H1 (cell line): ENCODE measurements around the gene CWC27. TPM values are rescaled to one million over a fixed set of nuclear protein-coding genes. Genes with fewer than 3 reads are reported as not detected.

Experiments
- CEBPB ChIP-seq: IDR thresholded peaks from 2 replicates; pipeline ENCODE4 v1.6.1; 2012; ENCODE audit warnings: low read depth, low read length
- EP300 ChIP-seq, 2 experiments: IDR thresholded peaks; 1 replicate in 1 of 2; 2 replicates in 1 of 2; pipeline ENCODE4 v1.6.1; 2011 to 2012; ENCODE audit warnings: low read depth in 2 of 2, low read length in 2 of 2, mild to moderate bottlenecking in 2 of 2, borderline replicate concordance in 1 of 2, inconsistent platforms in 1 of 2, moderate library complexity in 1 of 2
- HDAC6 ChIP-seq: IDR thresholded peaks from one replicate; pipeline ENCODE4 v1.7.1; 2012; ENCODE audit warnings: low read depth, mild to moderate bottlenecking, inconsistent platforms, low read length, moderate library complexity
- SIX5 ChIP-seq: IDR thresholded peaks from 2 replicates; pipeline ENCODE4 v1.6.1; 2011; ENCODE audit warnings: mild to moderate bottlenecking, low read depth, low read length
- SP4 ChIP-seq: IDR thresholded peaks from 2 replicates; pipeline ENCODE4 v1.6.1; 2012; ENCODE audit warnings: low read length, inconsistent platforms
- TBP ChIP-seq: IDR thresholded peaks from 2 replicates; pipeline ENCODE4 v1.6.1; 2011; ENCODE audit warnings: low read depth, low read length, improper control_type of control experiment
- polyA plus RNA-seq, 7 experiments: library from polyadenylated mRNA; depleted of rRNA in 3 of 7; stranded (reverse) in 5 of 7; unstranded in 2 of 7; fragments of >200 nt in 5 of 7; fragments of 200-250 nt in 2 of 7; gene quantifications; 1 replicate in 5 of 7; 2 replicates in 1 of 7; 4 replicates in 1 of 7; pipeline versions ENCODE4 v1.2.1 to v1.2.3, GENCODE V29; 2011 to 2013; ENCODE audit warnings: missing spikeins in 2 of 7, mixed read lengths in 2 of 7
- total RNA-seq: library from RNA; stranded (reverse); fragmentation: NEBNext Ultra II Directional; extraction: Animal tissue kit (Norgen Biotek cat#: 25700); gene quantifications from 2 replicates; pipeline ENCODE4 v1.2.1, GENCODE V29; 2021

Gene CWC27
- total and polyA plus RNA-seq, 2 of the 8 experiments (the other 6 are each of a cell fraction or from before 2014, with no cell fraction given) = 24.9 to 43.4 TPM

GRCh38 chr5:64925123-64925522 is 156.4 kb downstream of the CWC27 start (continued):
- TF ChIP-seq TBP = no peak
- TF ChIP-seq CEBPB = no peak
- TF ChIP-seq EP300 (IDR thresholded peaks at IDR 0.05; ENCODE audit: borderline replicate concordance in 1 of 2, low read depth in 2 of 2, low read length in 2 of 2) = no peak
- no peak for TF ChIP-seq SIX5
- no peak for TF ChIP-seq HDAC6
- no peak for TF ChIP-seq SP4
- TF ChIP-seq, all 59 proteins: peak for 0
